ENCODE measurements around the gene KCTD11. TPM values are rescaled to one million over a fixed set of nuclear protein-coding genes. Genes with fewer than 3 reads are reported as not detected.

KCTD11 gene
- total RNA-seq, 1 experiment from 2014 or later, result 11.0 TPM

DNA sequence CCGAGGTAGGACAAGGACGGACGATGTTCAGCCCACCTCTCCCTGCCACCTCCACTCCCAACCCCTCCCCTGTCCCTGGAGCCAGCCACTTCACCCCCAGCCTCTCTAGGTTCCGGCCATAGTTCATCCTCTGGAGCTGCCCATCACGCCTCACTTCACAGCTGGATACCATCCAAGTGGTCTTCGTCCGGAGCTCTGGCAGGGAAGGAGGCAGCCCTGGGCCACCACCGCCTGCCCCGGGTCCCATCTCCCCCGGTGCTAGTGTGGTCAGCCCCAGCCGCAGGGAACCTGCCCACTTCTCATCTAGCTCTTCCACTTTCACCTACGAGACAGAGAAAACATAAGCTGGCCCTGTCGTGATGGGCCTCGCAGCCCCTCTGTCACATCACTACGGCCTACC lies 30.5 kb upstream of the KCTD11 start:
- intact Hi-C loops (cut with micrococcal nuclease; ENCODE audit: unreplicated experiment) (no loop called here), in situ Hi-C loops (cut with HindIII; ENCODE audit: low pct_unique_long_range_greater_than_20kb, low sequenced_read_pairs) (no loop called here)
- no peak for TF ChIP-seq TCF7L2 (IDR thresholded peaks at IDR 0.05; ENCODE audit: low read depth, low read length)
- TF ChIP-seq POLR2AphosphoS5 (IDR thresholded peaks at IDR 0.05; ENCODE audit: low read depth, low read length), result no peak
- no peak for TF ChIP-seq SIN3A (IDR thresholded peaks at IDR 0.05; ENCODE audit: borderline replicate concordance, insufficient read depth, low read depth, low read length)
- TF ChIP-seq REST (IDR thresholded peaks at IDR 0.05; ENCODE audit: insufficient read depth in 1 of 2, low read depth in 2 of 2, low read length in 1 of 2), result no peak
- TF ChIP-seq, protein P1, sequence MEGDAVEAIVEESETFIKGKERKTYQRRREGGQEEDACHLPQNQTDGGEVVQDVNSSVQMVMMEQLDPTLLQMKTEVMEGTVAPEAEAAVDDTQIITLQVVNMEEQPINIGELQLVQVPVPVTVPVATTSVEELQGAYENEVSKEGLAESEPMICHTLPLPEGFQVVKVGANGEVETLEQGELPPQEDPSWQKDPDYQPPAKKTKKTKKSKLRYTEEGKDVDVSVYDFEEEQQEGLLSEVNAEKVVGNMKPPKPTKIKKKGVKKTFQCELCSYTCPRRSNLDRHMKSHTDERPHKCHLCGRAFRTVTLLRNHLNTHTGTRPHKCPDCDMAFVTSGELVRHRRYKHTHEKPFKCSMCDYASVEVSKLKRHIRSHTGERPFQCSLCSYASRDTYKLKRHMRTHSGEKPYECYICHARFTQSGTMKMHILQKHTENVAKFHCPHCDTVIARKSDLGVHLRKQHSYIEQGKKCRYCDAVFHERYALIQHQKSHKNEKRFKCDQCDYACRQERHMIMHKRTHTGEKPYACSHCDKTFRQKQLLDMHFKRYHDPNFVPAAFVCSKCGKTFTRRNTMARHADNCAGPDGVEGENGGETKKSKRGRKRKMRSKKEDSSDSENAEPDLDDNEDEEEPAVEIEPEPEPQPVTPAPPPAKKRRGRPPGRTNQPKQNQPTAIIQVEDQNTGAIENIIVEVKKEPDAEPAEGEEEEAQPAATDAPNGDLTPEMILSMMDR (IDR thresholded peaks at IDR 0.05), result no peak
- POLR2A ChIA-PET, result interaction anchor here (0.6 kb wide), 1 partner anchor 102 kb away, joined by 3 read pairs; the partner anchor contains the start of genes ACADVL and DLG4
- CTCF ChIA-PET, result no interaction called here
- ATAC-seq (no peak), DNase-seq (ENCODE audit: low read depth, low spot score) (no peak)
- no TSS peak for BruUV-seq (replicated peaks)
- no peaks in the 10 kb centered on the region for H3K27me3 ChIP-seq (ENCODE audit: control insufficient read depth, insufficient read depth, low read length)
- H3K4me3 ChIP-seq (ENCODE audit: low read depth in 2 of 2, low read length in 2 of 2), result no peak overlapping the region
- no peak overlapping the region for H3K27ac ChIP-seq (ENCODE audit: low read length)
- H3K9me3 ChIP-seq (ENCODE audit: control insufficient read depth, insufficient read depth, low read depth, low read length), result no peaks in the 10 kb centered on the region
- H3K36me3 ChIP-seq (ENCODE audit: control insufficient read depth, insufficient read depth, low read length), result peaks cover 3% of the 10 kb centered on the region
- no peaks in the 10 kb centered on the region for H3K4me1 ChIP-seq (ENCODE audit: control insufficient read depth, insufficient read depth, low read length)

DNA sequence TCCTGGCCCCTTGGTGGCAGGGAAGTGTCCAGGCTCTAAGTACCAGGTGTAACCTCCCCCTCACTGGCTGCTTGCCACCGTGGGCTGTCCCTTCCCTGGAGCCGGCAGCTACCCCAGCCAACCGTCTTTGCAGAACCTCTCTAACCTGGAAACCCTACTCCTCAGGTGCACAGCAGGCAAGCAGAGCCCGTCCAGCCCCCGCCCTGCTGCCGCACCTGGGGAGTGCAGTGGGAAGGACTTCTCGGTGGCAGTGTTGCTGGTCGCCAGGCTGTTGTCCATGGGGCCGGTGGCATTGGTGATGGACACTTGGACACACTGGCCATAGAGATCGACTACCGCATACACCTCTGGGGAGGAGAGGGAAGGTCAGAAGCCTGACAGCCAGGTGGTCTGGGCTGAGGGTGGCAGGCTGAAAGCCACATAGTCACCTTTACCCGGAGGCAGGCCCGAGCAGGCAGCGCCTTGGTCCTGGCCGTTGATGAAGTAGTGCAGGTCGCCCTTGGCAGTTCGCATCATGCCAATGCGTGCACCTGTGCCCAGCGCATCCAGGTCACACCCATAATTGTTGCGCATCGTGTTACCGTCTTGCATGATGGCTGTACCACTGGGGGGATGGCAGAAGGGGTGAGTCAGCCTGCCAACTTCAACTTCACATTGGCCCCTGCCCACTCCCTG lies 29.3 kb upstream of the KCTD11 start:
- H3K36me3 ChIP-seq (ENCODE audit: control insufficient read depth, insufficient read depth, low read length), result peaks cover 3% of the 10 kb centered on the region
- no peak overlapping the region for H3K4me3 ChIP-seq (ENCODE audit: low read depth in 2 of 2, low read length in 2 of 2)
- H3K9me3 ChIP-seq (ENCODE audit: control insufficient read depth, insufficient read depth, low read depth, low read length), result no peaks in the 10 kb centered on the region
- intact Hi-C loops (cut with micrococcal nuclease; ENCODE audit: unreplicated experiment) (no loop called here), in situ Hi-C loops (cut with HindIII; ENCODE audit: low pct_unique_long_range_greater_than_20kb, low sequenced_read_pairs) (no loop called here)
- no peaks in the 10 kb centered on the region for H3K27me3 ChIP-seq (ENCODE audit: control insufficient read depth, insufficient read depth, low read length)
- no TSS peak for BruUV-seq (replicated peaks)
- ChIA-PET CTCF (no interaction called here), POLR2A (no interaction called here)
- TF ChIP-seq SIN3A (IDR thresholded peaks at IDR 0.05; ENCODE audit: borderline replicate concordance, insufficient read depth, low read depth, low read length), result no peak
- DNase-seq (ENCODE audit: low read depth, low spot score) (no peak), ATAC-seq (no peak)
- no peak overlapping the region for H3K27ac ChIP-seq (ENCODE audit: low read length)
- H3K4me1 ChIP-seq (ENCODE audit: control insufficient read depth, insufficient read depth, low read length), result no peaks in the 10 kb centered on the region

- DNase-seq (ENCODE audit: low read depth, low spot score), result no peak
- BruUV-seq (replicated peaks), result no TSS peak
- CTCF ChIA-PET, result no interaction called here
- Histone ChIP-seq H3K27me3 (ENCODE audit: control insufficient read depth, insufficient read depth, low read length) (no peaks in the 10 kb centered on the region), H3K27ac (ENCODE audit: low read length) (no peak overlapping the region), H3K4me1 (ENCODE audit: control insufficient read depth, insufficient read depth, low read length) (peaks cover 4% of the 10 kb centered on the region; the same call in 1 of the 2 replicates), H3K4me3 (ENCODE audit: low read depth in 2 of 2, low read length in 2 of 2) (no peak overlapping the region), H3K9me3 (ENCODE audit: control insufficient read depth, insufficient read depth, low read depth, low read length) (no peaks in the 10 kb centered on the region), H3K36me3 (ENCODE audit: control insufficient read depth, insufficient read depth, low read length) (peaks cover 3% of the 10 kb centered on the region)
- POLR2A ChIA-PET, result no interaction called here
- no peak for TF ChIP-seq TCF7L2 (IDR thresholded peaks at IDR 0.05; ENCODE audit: low read depth, low read length)
- TF ChIP-seq, protein P1 (IDR thresholded peaks at IDR 0.05), result peak; percentile 91; the same call in 1 of the 2 replicates
- intact Hi-C loops (cut with micrococcal nuclease; ENCODE audit: unreplicated experiment) (no loop called here), in situ Hi-C loops (cut with HindIII; ENCODE audit: low pct_unique_long_range_greater_than_20kb, low sequenced_read_pairs) (no loop called here)
- ATAC-seq, result 0 out of 2 replicates have a peak, but pooled peaks have one; percentile 51
These were observed 28.1 kb upstream of the KCTD11 start for GRCh38 chr17:7323731-7324437.
